Muscle of leg (tissue), 11 donors: ENCODE data around the gene MYO7B. TPM values are rescaled to one million over a fixed set of nuclear protein-coding genes. Genes with fewer than 3 reads are reported as not detected.

Experiments
- DNase-seq: peaks from one replicate; pipeline ENCODE4 v3.0.0; 2013
- H3K27ac ChIP-seq: one replicate; pipeline ENCODE4 v1.5.1; 2013; ENCODE audit warnings: mild to moderate bottlenecking, low read length, control low read depth
- H3K27me3 ChIP-seq: one replicate; pipeline ENCODE4 v1.6.1; 2013; ENCODE audit warnings: low read length; ENCODE audit not compliant: control insufficient read depth, insufficient read depth
- H3K36me3 ChIP-seq: one replicate; pipeline ENCODE4 v1.6.1; 2013; ENCODE audit warnings: low read length; ENCODE audit not compliant: control insufficient read depth, insufficient read depth
- H3K4me1 ChIP-seq: one replicate; pipeline ENCODE4 v1.6.1; 2013; ENCODE audit warnings: low read length; ENCODE audit not compliant: control insufficient read depth, insufficient read depth
- H3K4me3 ChIP-seq: one replicate; pipeline ENCODE4 v1.5.1; 2013; ENCODE audit warnings: low read length, control low read depth
- H3K9me3 ChIP-seq: replicated peaks from 2 replicates; pipeline ENCODE4 v1.6.1; 2013; ENCODE audit warnings: low read depth, low read length; ENCODE audit not compliant: control insufficient read depth
- WGBS: methylation state at CpG from one replicate; pipeline ENCODE4 v1.1.5; 2013; ENCODE audit warnings: missing lambda C conversion rate; ENCODE audit not compliant: insufficient coverage; 5-methylcytosine and 5-hydroxymethylcytosine counted together
- polyA plus RNA-seq, 8 donors: library from polyadenylated mRNA; unstranded; fragments of 120-200 nt; gene quantifications; one replicate each; pipeline versions ENCODE4 v1.2.1 to v1.2.3, GENCODE V29; 2013; ENCODE audit warnings: inconsistent platforms in 1 of 8, low replicate concordance in 1 of 8; ENCODE audit not compliant: insufficient read length in 8 of 8, insufficient read depth in 1 of 8
- total RNA-seq: library from RNA; stranded (reverse); fragments of 120-200 nt; gene quantifications from one replicate; pipeline ENCODE4 v1.2.4, GENCODE V29; 2013

The MYO7B gene
- total and polyA plus RNA-seq, 9 donors: 0.31 to 15.1 (median 0.76) TPM

GRCh38 chr2:127636248-127637235, 101.1 kb downstream of the MYO7B start:
- whole genome bisulfite sequencing: 95% methylated on average over 22 of the region's 33 CpGs
- no peak overlapping the region for H3K4me3 ChIP-seq
- peaks cover 5% of the 10 kb centered on the region for H3K36me3 ChIP-seq
- no peak for DNase-seq
- no peak overlapping the region for H3K27ac ChIP-seq
- H3K9me3 ChIP-seq: no peaks in the 10 kb centered on the region
- H3K4me1 ChIP-seq: peaks cover 74% of the 10 kb centered on the region
- peaks cover 2% of the 10 kb centered on the region for H3K27me3 ChIP-seq

GRCh38 chr2:127637236-127637630, 101.8 kb downstream of the MYO7B start:
- peaks cover 5% of the 10 kb centered on the region for H3K36me3 ChIP-seq
- no peaks in the 10 kb centered on the region for H3K9me3 ChIP-seq
- DNase-seq: no peak
- H3K27ac ChIP-seq: peak overlapping the region; percentile 29
- H3K4me1 ChIP-seq: peaks cover 73% of the 10 kb centered on the region
- no peak overlapping the region for H3K4me3 ChIP-seq
- 65% methylated on average over 8 of the region's 13 CpGs for WGBS
- peaks cover under 1% of the 10 kb centered on the region for H3K27me3 ChIP-seq

GRCh38 chr2:127637725-127638252, 102.3 kb downstream of the MYO7B start:
- peak; percentile 81 for DNase-seq
- peak overlapping the region; percentile 55 for H3K27ac ChIP-seq

DNA sequence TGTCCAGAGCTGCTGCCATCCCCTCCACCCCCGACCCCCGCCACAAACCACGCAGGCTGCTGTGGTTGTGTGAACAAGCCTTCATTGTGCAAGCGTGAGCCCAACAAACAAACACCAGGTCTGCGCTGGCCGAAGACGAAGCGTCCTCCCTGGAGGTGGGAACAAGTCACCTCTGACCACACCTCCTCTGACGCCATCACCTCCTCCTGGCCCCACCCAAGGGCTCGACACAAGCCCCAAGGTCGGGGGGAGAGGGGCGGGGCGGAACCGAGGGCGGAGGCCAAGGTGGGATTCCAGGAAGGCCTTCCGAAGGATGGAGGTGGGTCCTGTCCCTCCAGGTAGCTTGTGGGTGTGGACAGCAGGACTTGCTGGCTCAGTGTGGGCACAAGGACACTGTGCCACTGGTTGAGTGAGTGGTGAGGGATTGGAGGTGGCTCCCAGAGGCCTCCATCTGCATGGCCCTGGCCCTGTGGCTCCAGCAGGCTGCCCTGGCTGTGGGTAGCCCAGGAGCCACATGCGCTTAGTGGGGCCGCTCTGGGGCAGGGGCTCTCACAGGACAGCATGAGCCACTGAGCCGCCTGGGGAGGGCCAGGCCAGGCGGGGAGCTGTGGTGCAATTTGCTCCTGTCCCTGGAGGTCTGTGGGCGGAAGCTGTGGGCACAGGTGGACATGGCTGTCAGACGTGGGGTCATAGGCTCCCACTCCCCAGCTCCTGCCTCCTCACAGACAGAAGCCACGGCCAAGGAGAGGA, 103.1 kb downstream of the MYO7B start:
- 79% methylated on average over 8 of the region's 23 CpGs for WGBS

More at GRCh38 chr2:127637725-127638252, 102.3 kb downstream of the MYO7B start:
- no peak overlapping the region for H3K4me3 ChIP-seq
- no peaks in the 10 kb centered on the region for H3K27me3 ChIP-seq
- peaks cover 73% of the 10 kb centered on the region for H3K4me1 ChIP-seq
- peaks cover 5% of the 10 kb centered on the region for H3K36me3 ChIP-seq
- 51% methylated on average over 4 of the region's 8 CpGs for WGBS
- H3K9me3 ChIP-seq: no peaks in the 10 kb centered on the region

DNA sequence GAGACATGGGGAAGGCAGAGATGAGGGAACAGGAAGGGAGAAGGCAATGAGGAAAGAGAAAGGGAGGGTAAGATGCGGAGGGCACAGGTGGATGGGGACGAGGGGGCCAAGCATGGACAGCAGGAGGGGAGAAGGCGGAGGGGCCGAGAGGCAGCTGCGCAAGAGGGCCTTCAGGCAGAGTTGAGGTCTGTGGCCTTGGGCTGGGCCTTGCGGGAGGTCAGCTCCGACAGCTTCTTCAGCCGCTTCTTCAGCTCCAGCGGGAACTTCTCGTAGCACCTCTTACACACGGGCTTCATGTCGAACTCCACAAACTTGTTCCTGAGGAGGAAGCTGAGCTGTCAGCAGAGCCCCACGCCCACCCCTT, 103.6 kb downstream of the MYO7B start:
- Histone ChIP-seq H3K27me3 (no peaks in the 10 kb centered on the region), H3K4me3 (no peak overlapping the region), H3K27ac (peak overlapping the region; percentile 29), H3K9me3 (no peaks in the 10 kb centered on the region), H3K4me1 (peaks cover 64% of the 10 kb centered on the region), H3K36me3 (peaks cover 5% of the 10 kb centered on the region)
- no peak for DNase-seq
- 86% methylated on average over 12 of the region's 13 CpGs for WGBS

More for the DNA sequence above, 103.1 kb downstream of the MYO7B start:
- peaks cover 70% of the 10 kb centered on the region for H3K4me1 ChIP-seq
- H3K27ac ChIP-seq: peak overlapping the region; percentile 29
- H3K4me3 ChIP-seq: no peak overlapping the region
- peaks cover 5% of the 10 kb centered on the region for H3K36me3 ChIP-seq
- no peak for DNase-seq
- no peaks in the 10 kb centered on the region for H3K27me3 ChIP-seq
- H3K9me3 ChIP-seq: no peaks in the 10 kb centered on the region

GRCh38 chr2:127640082-127641072, 104.9 kb downstream of the MYO7B start:
- Histone ChIP-seq H3K27me3 (no peaks in the 10 kb centered on the region), H3K4me1 (peaks cover 59% of the 10 kb centered on the region)

GRCh38 chr2:127641133-127641532, 105.7 kb downstream of the MYO7B start:
- Histone ChIP-seq H3K27ac (no peak overlapping the region), H3K4me1 (peaks cover 63% of the 10 kb centered on the region), H3K27me3 (no peaks in the 10 kb centered on the region), H3K9me3 (no peaks in the 10 kb centered on the region), H3K4me3 (no peak overlapping the region), H3K36me3 (peaks cover 5% of the 10 kb centered on the region)
- DNase-seq: no peak
- 86% methylated on average over 6 of the region's 6 CpGs for WGBS

More at GRCh38 chr2:127640082-127641072, 104.9 kb downstream of the MYO7B start:
- Histone ChIP-seq H3K4me3 (no peak overlapping the region), H3K9me3 (no peaks in the 10 kb centered on the region), H3K27ac (peak overlapping the region; percentile 42), H3K36me3 (peaks cover 5% of the 10 kb centered on the region)
- peak; percentile 55 for DNase-seq
- 63% methylated on average over 22 of the region's 25 CpGs for WGBS

- peaks cover 5% of the 10 kb centered on the region for H3K36me3 ChIP-seq
- 72% methylated on average over 22 of the region's 25 CpGs for WGBS
- H3K27me3 ChIP-seq: no peaks in the 10 kb centered on the region
- peaks cover 60% of the 10 kb centered on the region for H3K4me1 ChIP-seq
- H3K4me3 ChIP-seq: no peak overlapping the region
- no peak for DNase-seq
- H3K9me3 ChIP-seq: no peaks in the 10 kb centered on the region
- H3K27ac ChIP-seq: no peak overlapping the region
Observed at GRCh38 chr2:127641846-127642507, 106.5 kb downstream of the MYO7B start.
